Measurements from ENCODE around the gene FUBP3.

DNA sequence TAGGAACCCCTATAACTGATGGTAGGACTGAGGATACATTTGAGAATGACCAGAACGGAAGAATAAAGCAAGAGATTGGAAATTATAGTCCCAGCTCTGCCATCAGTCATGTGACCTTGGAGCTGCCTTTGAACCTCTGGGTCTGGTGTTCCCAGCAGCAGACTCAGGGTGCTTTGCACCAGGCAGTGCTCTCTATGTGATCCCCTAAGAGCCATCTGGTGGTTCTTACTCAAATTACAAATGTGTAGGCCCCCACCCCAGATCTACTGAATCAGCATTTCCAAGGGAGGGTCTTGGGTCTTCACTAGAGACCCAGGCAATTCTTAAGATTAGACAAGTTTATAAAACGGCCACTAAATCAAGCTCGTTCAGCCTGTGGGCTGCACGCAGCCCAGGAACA is 44.8 kb downstream of the FUBP3 start:
- no peak for TF ChIP-seq CTCF (IDR thresholded peaks at IDR 0.05; ENCODE audit: low read length)
- TF ChIP-seq EZH2 (optimal IDR thresholded peaks at IDR 0.05; ENCODE audit: low read depth, low read length), result no peak
- TF ChIP-seq EZH2phosphoT487 (IDR thresholded peaks at IDR 0.05; ENCODE audit: low read length), result no peak

Data from MM.1S (cell line).